Measurements from ENCODE around the gene HAL. TPM values are rescaled to one million over a fixed set of nuclear protein-coding genes. Genes with fewer than 3 reads are reported as not detected.

The HAL gene
- total and polyA plus RNA-seq, 2 of the 8 experiments (the other 6 are each of a cell fraction or from before 2014, with no cell fraction given) = 0.12 to 0.17 TPM

- TF ChIP-seq SIX5 (IDR thresholded peaks at IDR 0.05; ENCODE audit: low read depth, low read length) (peak; percentile 90), ZNF274 (IDR thresholded peaks at IDR 0.05; ENCODE audit: borderline replicate concordance, extremely low read depth, low read length) (no peak), JUN (IDR thresholded peaks at IDR 0.05; ENCODE audit: low read depth, low read length) (no peak), POLR2A (IDR thresholded peaks at IDR 0.05; ENCODE audit: control extremely low read depth in 1 of 2, low read depth in 2 of 2, low read length in 2 of 2) (peak; percentile 77 to 94), TAF7 (optimal IDR thresholded peaks at IDR 0.05; ENCODE audit: borderline replicate concordance, low read depth, low read length) (peak; percentile 85), NRF1 (IDR thresholded peaks at IDR 0.05; ENCODE audit: low read depth, low read length) (peak; percentile 21), PHF8 (conservative IDR thresholded peaks at IDR 0.05; ENCODE audit: low read depth, low read length) (peak; percentile 54), TEAD4 (IDR thresholded peaks at IDR 0.05; ENCODE audit: low read depth, low read length) (0 out of 2 replicates have a peak, but pooled peaks have one; percentile 36), MAFK (IDR thresholded peaks at IDR 0.05; ENCODE audit: low read depth, low read length) (peak; percentile 51; the same call in 1 of the 2 replicates), KDM4A (IDR thresholded peaks at IDR 0.05; ENCODE audit: low read depth, low read length, severe bottlenecking) (peak; percentile 86), CREB1 (IDR thresholded peaks at IDR 0.05) (0 out of 2 replicates have a peak, but pooled peaks have one; percentile 39), TBP (IDR thresholded peaks at IDR 0.05; ENCODE audit: low read depth, low read length) (peak; percentile 99), ATF2 (IDR thresholded peaks at IDR 0.05; ENCODE audit: low read length) (peak; percentile 78; the same call in 1 of the 2 replicates), EZH2 (IDR thresholded peaks at IDR 0.05; ENCODE audit: low read depth, low read length, severe bottlenecking) (no peak), ATF3 (IDR thresholded peaks at IDR 0.05; ENCODE audit: insufficient read depth, low read depth, low read length) (0 out of 2 replicates have a peak, but pooled peaks have one; percentile 26), ASH2L (IDR thresholded peaks at IDR 0.05; ENCODE audit: low read length) (peak; percentile 100), SP4 (IDR thresholded peaks at IDR 0.05; ENCODE audit: low read length) (no peak; the same call in 1 of the 2 replicates), NANOG (IDR thresholded peaks at IDR 0.05; ENCODE audit: insufficient read depth, low read depth, low read length, poor library complexity, severe bottlenecking) (no peak)
Observed at GRCh38 chr12:96035283-96036236, 39.4 kb upstream of the HAL start, which contains the start of gene LTA4H (continued).
